Endothelial cell of umbilical vein (primary cell): ENCODE results near the gene SBK3.

ENCODE experiments used
- EZH2 ChIP-seq: IDR thresholded peaks from 2 replicates; pipeline ENCODE4 v1.6.1; 2012; ENCODE audit warnings: borderline replicate concordance, low read depth, mild to moderate bottlenecking, moderate library complexity, low read length, inconsistent platforms; ENCODE audit not compliant: severe bottlenecking
- JUN ChIP-seq: IDR thresholded peaks from 2 replicates; pipeline ENCODE4 v1.6.1; 2011; ENCODE audit warnings: borderline replicate concordance, low read depth; ENCODE audit not compliant: insufficient read length, insufficient read depth
- MAX ChIP-seq: IDR thresholded peaks from 2 replicates; pipeline ENCODE4 v1.6.1; 2011; ENCODE audit not compliant: insufficient read depth, insufficient read length
- POLR2A ChIP-seq: IDR thresholded peaks from 2 replicates; pipeline ENCODE4 v1.6.1; 2012; ENCODE audit warnings: low read depth, mild to moderate bottlenecking, control low read depth, low read length
- POLR2AphosphoS5 ChIP-seq: IDR thresholded peaks from 2 replicates; pipeline ENCODE4 v1.6.1; 2012; ENCODE audit warnings: low read depth, mild to moderate bottlenecking, control low read depth, low read length, moderate library complexity; ENCODE audit not compliant: insufficient read depth
- TF ChIP-seq, protein P1 (sequence below), 2 donors: IDR thresholded peaks; 1 replicate in 1 of 2; 2 replicates in 1 of 2; pipeline ENCODE4 v1.5.1; 2011; ENCODE audit warnings: low read length in 2 of 2, mild to moderate bottlenecking in 2 of 2, moderate library complexity in 2 of 2, control low read depth in 1 of 2, inconsistent platforms in 1 of 2, low read depth in 1 of 2; ENCODE audit not compliant: insufficient read depth in 1 of 2; ENCODE audit errors: extremely low read depth in 1 of 2

DNA sequence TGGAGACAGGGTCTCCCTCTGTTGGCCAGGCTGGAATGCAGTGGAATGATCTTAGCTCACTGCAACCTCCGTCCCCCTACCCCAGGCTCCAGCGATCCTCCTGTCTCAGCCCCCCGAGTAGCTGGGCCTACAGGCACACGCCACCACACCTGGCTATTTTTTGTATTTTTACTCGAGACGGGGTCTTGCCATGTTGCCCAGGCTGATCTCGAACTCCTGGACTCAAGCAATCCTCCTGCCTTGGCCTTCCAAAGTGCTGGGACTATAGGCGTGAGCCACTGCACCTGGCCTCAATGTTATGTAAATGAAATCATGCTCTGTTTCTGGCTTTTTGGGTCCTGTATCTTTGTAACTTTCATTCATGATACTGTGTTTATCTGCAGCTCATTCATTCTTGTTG, 43.4 kb upstream of the SBK3 start:
- TF ChIP-seq MAX (no peak), POLR2A (no peak), EZH2 (no peak), JUN (no peak), POLR2AphosphoS5 (no peak)
- TF ChIP-seq, protein P1, sequence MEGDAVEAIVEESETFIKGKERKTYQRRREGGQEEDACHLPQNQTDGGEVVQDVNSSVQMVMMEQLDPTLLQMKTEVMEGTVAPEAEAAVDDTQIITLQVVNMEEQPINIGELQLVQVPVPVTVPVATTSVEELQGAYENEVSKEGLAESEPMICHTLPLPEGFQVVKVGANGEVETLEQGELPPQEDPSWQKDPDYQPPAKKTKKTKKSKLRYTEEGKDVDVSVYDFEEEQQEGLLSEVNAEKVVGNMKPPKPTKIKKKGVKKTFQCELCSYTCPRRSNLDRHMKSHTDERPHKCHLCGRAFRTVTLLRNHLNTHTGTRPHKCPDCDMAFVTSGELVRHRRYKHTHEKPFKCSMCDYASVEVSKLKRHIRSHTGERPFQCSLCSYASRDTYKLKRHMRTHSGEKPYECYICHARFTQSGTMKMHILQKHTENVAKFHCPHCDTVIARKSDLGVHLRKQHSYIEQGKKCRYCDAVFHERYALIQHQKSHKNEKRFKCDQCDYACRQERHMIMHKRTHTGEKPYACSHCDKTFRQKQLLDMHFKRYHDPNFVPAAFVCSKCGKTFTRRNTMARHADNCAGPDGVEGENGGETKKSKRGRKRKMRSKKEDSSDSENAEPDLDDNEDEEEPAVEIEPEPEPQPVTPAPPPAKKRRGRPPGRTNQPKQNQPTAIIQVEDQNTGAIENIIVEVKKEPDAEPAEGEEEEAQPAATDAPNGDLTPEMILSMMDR (IDR thresholded peaks at IDR 0.05; ENCODE audit: extremely low read depth in 1 of 2, insufficient read depth in 1 of 2, low read depth in 1 of 2, low read length in 2 of 2): no peak
